ENCODE results near the gene PRIMA1.
"Not testable (repeated sequence)": the region's sequence is repeated elsewhere in the genome, so short reads cannot be mapped to it uniquely, and the experiment has no call there.

Gene PRIMA1

DNA sequence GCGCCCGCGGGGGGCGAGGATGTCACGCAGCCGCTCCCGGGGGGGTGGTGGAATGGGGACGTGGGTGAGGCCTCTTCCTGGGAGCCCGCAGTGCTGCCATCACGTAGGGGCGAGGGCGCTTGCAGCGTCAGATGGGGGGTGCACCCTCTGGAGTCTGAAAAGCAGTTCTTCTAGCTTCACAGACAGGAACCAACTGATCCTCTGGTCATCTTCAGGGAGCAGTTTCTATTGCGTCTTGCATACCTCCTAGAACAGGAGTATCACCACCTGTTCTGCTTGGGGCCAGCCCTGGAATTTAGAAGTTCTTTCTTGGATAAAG is 36.9 kb upstream of the PRIMA1 start:
- no peak overlapping the region for H3K4me3 ChIP-seq (replicated peaks; ENCODE audit: low read depth, low read length)
- TF ChIP-seq, protein P1, sequence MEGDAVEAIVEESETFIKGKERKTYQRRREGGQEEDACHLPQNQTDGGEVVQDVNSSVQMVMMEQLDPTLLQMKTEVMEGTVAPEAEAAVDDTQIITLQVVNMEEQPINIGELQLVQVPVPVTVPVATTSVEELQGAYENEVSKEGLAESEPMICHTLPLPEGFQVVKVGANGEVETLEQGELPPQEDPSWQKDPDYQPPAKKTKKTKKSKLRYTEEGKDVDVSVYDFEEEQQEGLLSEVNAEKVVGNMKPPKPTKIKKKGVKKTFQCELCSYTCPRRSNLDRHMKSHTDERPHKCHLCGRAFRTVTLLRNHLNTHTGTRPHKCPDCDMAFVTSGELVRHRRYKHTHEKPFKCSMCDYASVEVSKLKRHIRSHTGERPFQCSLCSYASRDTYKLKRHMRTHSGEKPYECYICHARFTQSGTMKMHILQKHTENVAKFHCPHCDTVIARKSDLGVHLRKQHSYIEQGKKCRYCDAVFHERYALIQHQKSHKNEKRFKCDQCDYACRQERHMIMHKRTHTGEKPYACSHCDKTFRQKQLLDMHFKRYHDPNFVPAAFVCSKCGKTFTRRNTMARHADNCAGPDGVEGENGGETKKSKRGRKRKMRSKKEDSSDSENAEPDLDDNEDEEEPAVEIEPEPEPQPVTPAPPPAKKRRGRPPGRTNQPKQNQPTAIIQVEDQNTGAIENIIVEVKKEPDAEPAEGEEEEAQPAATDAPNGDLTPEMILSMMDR (IDR thresholded peaks at IDR 0.05; ENCODE audit: low read depth, low read length, missing control alignments), result no peak

DNA sequence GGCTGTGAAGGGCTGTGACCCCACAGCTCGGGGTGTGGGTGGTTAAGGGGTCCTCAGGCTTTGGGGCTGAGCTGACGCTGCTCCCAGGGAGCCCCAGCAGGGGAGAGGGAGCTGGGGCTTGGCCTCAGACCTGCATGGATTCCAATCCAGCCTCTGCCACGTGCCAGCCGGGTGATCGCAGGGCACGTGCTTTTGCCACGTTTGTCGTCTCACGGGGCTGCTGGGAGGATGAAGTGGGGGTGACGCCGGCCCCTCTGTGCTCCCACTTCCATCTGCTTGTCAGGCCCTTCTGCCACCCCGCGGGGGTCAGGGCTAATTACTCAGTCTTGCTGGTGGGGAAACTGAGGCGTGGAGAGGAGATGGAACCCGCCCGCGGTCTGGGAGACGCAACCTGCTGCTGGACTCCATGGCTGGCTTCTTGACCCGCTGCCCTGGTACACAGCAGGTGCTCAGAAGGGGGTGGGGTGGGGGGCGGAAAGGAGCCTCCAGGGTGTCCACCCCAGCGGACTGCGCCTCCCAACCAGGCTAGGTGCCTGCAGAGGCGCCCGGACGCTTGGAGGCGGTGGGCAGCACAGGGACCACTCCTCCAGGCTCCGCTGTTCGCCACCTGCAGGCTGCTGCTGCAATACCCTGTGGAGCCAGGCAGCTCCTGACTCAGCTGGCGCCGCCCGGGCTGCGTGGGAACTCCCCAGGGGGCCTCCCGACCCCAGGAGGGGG is 36.4 kb upstream of the PRIMA1 start:
- TF ChIP-seq, protein P1 (IDR thresholded peaks at IDR 0.05; ENCODE audit: low read depth, low read length, missing control alignments), result no peak
- H3K4me3 ChIP-seq (replicated peaks; ENCODE audit: low read depth, low read length), result no peak overlapping the region
- DNase-seq (ENCODE audit: extremely low read depth, low read depth), result no peak

More for the DNA sequence above, 36.9 kb upstream of the PRIMA1 start:
- no peak for DNase-seq (ENCODE audit: extremely low read depth, low read depth)

DNA sequence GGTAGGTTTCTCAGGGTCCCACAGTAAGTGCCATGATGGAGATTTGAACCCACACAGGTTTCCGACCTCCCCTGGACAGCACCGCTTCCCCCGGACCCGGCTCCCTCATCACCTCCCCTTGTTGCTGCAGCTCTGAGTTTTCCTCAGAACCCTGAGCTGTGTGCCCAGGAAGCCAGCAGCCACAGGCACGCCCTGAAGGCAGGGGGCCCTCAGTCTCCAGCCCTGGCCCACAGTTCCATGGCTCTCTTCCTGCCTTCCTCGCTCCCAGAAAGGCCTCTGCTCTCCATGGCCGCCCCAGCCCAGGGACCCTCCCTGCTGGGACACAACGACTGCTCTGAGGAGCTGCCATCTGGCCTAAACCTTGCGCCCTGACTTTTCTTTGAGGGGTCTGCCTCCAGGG is 35.8 kb upstream of the PRIMA1 start:
- TF ChIP-seq, protein P1 (IDR thresholded peaks at IDR 0.05; ENCODE audit: low read depth, low read length, missing control alignments), result no peak
- H3K4me3 ChIP-seq (replicated peaks; ENCODE audit: low read depth, low read length), result no peak overlapping the region
- no peak for DNase-seq (ENCODE audit: extremely low read depth, low read depth)

DNA sequence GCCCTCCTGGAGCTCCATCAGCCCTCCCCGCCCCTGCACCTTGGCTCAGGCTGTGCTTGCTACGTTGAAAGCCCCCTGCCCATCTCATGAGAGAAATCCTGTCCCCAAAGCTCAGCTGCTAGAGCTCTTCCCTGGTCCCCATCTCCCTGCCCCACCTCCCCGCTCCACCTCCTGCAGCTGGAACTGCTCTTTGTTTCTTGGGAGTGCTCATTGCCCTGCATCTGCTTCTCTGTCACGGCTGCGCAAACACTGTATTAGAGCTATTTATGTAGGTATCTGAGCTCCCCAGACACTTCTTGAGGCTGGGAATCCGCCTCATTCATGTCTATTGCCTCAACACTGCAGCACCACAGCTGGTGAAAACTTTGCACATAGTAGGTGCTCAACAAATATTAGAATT is 32.8 kb upstream of the PRIMA1 start:
- no peak for DNase-seq (ENCODE audit: extremely low read depth, low read depth)
- no peak overlapping the region for H3K4me3 ChIP-seq (replicated peaks; ENCODE audit: low read depth, low read length)
- TF ChIP-seq, protein P1 (IDR thresholded peaks at IDR 0.05; ENCODE audit: low read depth, low read length, missing control alignments), result no peak

DNA sequence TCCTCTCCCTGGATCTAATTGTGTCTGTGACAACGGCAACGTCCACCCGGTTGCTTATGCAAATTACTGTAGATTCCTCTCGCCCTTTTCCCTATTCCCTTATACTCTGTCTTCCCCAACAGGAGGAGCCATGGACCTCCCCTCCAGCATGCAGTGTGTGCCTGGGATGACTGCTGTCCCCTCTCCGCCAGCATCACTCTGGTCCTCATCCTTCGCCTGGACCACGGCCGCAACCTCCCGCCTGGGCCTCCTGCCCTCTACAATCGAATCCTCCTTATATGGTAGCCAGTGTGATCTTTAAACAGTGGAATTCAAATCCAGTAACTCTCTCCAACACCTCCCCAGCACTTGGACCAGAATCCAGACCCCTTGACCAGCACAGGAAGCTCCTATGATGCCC is 30.6 kb upstream of the PRIMA1 start:
- no peak overlapping the region for H3K4me3 ChIP-seq (replicated peaks; ENCODE audit: low read depth, low read length)
- TF ChIP-seq, protein P1 (IDR thresholded peaks at IDR 0.05; ENCODE audit: low read depth, low read length, missing control alignments), result no peak
- DNase-seq (ENCODE audit: extremely low read depth, low read depth), result no peak

- no peak overlapping the region for H3K4me3 ChIP-seq (replicated peaks; ENCODE audit: low read depth, low read length)
- DNase-seq (ENCODE audit: extremely low read depth, low read depth), result no peak
- TF ChIP-seq, protein P1 (IDR thresholded peaks at IDR 0.05; ENCODE audit: low read depth, low read length, missing control alignments), result no peak
Measured at GRCh38 chr14:93811676-93812075, 23.4 kb upstream of the PRIMA1 start.

GRCh38 chr14:93811020-93811419 is 22.7 kb upstream of the PRIMA1 start:
- no peak overlapping the region for H3K4me3 ChIP-seq (replicated peaks; ENCODE audit: low read depth, low read length)
- DNase-seq (ENCODE audit: extremely low read depth, low read depth), result no peak
- TF ChIP-seq, protein P1 (IDR thresholded peaks at IDR 0.05; ENCODE audit: low read depth, low read length, missing control alignments), result no peak

DNA sequence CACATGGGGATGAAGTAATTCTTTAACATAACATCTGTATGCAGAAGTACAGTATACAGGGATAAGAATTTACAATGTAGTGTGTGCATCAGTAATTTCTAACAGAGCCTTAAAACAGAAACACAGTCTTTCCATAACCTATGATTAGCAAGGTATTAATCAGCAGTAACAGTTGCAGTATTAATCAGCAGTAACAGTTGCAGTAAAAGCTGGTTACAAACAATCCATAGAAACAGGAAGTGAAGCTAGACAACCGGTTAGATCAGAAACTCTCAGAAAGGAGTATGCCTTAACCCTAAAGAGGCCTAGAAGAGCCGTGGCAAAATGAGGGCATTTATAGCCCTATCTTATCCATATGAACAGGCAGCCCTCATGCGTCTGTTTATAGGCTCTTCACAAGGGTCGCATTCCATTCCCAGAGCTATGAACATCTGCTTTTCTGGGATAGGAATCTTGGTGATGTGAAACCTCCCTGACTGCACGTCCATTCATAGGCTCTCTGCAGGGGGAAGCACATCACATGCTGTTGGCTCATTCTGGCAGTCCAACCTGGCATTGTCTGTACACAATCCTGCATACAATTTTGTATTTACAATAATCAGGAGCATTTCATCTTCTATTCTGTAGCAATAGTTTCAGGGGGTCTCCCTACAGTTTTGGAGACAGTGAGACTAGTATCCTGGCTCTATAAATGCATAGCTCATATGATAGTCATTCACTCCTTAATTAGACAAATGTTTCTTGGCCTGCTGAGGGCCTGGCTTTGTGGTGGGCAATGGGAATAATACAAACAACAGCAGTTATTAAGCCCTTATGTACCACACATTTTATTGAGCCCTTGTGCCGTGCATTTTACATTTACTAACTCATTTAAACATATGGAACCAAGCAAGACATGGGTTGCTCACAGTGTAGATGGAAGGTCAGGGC is 21.5 kb upstream of the PRIMA1 start:
- DNase-seq (ENCODE audit: extremely low read depth, low read depth); H3K4me3 ChIP-seq (replicated peaks; ENCODE audit: low read depth, low read length): not testable (repeated sequence)
